LoVo (cell line): ENCODE data around the gene FRMD4A.
"Not testable (repeated sequence)": the region's sequence is repeated elsewhere in the genome, so short reads cannot be mapped to it uniquely, and the experiment has no call there.

ENCODE experiments used
- DNase-seq: peaks from one replicate; pipeline ENCODE4 v3.0.0-alpha.2; 2016; ENCODE audit warnings: low spot score

The FRMD4A gene

DNA sequence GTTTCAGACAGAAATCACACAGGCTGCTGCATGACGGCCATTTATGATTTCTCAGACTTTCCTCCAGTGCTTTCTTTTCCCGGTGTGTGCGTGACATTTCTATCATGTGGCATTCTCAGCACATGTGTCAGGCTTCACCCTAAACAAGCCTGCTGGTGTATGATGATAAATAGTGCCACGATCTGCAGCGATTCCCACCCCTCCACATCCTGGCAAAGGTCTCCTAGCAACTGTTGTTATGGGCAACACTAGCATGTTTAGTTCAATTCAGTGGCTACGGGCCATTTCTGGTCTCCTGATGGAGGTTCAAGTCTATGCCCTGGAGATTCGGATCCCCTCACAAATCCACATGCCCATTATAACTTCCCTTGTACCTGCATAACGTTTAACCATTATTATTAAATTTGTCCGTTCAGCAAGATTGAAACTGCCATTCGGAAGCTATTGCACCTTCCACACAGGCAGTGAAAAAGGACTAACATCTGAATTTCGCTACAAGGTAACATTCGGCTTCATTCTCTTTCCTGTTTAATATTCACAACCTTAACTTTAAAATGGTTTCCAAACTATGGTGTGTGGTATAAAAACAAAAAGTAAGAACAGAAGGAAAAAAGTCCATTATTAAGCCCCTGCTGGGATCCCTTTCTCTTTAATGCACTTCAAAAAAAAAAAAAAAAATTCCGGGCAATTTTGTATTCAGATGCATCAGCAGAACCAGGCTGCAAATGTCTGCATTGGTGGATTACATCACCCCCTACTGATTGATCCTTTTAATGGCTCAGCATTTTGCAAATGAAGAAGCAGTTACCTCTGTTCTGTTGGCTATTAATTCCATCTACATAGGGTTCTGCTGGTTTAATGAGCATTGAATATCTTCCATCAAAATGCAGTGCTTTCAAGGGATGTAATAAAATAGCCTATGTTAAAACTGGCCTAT is 90.2 kb downstream of the FRMD4A start:
- DNase-seq = no peak

DNA sequence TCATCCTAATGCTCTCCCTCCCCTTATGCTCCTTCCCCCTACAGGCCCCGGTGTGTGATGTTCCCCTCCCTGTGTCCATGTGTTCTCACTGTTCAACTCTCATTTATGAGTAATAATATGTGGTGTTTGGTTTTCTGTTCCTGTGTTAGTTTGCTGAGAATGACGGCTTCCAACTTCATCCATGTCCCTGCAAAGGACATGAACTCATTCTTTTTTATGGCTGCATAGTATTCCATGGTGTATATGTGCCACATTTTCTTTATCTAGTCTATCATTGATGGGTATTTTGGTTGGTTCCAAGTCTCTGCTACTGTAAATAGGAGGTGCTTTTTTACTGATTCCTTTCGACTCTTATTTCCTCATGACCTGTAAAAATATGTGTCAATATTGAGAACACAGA is 92.1 kb downstream of the FRMD4A start:
- not testable (repeated sequence) for DNase-seq

DNA sequence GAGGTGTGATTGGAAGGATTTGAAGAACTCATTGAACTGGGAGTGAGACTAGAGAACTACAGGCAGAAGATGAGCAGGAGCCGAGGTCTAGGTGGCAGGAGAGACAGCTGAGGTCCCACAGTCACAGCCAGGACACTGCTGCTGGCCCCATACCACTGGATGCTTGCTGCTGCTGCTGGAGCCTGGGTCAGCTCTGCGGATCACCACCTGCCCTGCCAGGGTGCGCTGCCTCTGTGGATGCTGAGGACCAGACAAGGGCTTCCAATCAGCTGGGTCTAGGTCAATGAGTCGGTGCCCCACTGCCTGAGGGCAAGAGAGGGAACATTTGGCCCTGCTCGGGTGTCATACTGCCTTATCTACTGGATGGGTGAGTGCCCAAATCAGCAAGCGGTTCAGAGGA is 94.4 kb downstream of the FRMD4A start:
- no peak for DNase-seq

DNA sequence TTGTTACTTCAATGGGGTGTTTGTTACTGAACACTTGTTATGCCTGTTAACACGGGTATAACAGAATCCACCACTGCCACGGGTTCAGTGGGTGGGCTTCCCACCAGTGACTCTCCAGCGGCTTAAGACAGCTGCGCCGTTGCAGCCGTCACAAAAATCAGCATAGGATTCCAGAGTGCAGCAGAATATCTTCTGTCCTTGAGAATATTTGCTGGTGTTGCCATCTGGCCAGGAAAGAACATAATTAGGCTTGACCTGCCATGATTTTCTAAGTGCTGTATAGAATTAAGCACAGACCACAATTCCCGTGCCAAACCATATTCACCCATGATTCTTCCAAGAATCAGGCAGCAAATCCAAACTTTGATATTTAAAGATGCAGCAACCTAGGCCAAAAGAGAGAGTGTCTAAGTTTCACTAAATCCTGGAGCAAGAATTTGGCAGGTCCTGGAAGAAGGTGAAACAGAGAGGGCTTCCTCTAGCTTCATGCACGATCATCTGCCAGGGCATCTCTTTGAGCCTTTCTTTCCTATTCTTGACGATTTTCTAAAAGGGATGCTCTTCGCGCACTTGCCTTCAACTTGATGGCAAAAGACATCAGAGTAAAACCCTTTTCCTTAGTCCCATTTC is 95.0 kb downstream of the FRMD4A start:
- DNase-seq = no peak

DNA sequence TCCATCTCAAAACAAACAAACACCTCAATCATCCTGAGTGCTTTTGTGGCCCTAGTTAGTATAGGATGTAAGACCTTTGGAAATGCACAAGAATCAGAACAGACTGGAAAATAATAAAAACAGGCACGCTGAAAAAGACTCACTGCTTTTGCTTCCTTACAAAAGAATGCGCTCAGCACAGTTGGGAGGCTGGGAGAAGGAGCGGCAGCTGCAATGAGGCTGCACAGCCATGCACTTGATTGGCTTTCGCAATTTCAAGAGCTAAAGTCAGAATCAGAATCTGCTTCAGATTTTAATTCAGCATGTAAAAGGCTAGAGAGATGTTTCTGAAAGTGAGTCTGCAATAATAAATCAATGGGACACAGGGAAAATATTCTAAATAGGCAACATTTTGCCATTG is 97.2 kb downstream of the FRMD4A start:
- no peak for DNase-seq

DNA sequence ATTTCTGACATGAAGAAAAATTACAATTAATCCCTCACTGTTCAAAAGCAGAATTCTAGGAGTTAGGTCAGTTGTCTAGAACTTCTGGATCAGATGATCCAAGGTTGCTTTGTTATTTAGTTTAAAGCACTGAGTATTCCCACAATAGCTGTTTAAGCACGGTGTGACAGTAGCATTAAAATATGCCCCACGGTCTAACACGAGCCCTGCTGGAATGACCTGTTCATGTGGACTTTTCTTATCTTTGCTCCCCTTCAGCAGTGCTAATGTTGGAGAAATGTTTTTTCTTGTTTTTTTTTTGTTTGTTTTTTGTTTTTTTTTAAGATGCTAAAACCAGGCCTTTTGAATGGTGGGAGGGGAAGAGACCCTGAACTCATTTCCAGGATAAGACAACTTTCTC is 101.9 kb downstream of the FRMD4A start:
- DNase-seq = not testable (repeated sequence)

DNA sequence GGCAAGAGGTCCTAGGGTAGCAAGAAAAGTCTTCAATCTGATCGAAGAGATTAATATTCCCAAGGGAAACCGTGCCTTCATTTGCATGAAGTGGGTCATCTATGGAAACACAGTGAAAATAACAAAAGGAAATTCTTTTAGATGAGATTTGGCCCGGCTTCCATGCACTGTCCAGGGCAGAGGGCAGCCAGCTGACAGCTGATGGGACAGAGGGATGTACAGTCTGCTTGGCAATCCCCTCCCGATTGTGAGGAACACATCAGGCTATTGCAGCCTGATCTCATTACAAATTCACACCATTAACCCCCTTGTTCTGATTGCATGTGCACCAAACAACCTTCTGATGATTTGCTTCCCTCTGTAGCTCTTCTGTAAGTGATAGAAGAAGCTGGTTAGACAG is 105.3 kb downstream of the FRMD4A start:
- no peak for DNase-seq

DNA sequence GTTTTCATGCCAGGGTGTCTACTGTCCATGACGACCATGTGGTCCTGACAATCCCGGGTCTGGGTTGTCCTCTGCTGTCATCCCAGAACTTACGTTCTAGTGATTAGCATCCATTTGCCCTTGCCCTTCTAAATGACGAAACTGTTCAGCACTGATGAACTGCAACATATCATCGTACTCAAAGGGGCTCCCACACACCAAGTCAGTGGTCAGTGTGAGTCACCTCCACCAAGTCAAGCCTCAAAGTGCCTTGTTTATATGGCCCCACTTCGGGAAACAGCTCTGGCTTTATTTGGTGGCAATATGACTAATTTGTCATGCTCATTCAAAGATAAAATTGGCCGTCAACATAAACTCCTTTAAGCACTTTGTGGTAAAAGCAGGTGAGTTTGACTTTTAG is 110.7 kb downstream of the FRMD4A start:
- no peak for DNase-seq

DNA sequence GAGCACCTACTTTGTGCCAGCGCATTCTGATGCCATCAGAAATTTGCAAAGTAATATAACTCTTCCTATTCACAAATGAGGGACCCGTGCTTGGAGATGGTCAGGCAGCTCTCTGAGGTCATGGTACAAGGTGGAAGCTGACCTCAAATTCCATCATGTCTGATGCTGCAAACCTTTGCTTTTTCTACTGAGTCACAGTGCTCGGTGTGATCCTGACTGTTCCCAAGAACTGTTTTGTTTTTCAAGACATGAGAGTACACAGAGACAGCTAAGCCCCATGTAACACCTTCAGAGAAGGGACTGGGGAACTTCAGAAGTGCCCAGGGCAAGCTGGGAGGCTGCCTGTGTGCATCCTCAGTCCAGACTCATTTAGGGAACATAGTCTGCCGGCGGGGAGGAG is 111.3 kb downstream of the FRMD4A start:
- no peak for DNase-seq

DNA sequence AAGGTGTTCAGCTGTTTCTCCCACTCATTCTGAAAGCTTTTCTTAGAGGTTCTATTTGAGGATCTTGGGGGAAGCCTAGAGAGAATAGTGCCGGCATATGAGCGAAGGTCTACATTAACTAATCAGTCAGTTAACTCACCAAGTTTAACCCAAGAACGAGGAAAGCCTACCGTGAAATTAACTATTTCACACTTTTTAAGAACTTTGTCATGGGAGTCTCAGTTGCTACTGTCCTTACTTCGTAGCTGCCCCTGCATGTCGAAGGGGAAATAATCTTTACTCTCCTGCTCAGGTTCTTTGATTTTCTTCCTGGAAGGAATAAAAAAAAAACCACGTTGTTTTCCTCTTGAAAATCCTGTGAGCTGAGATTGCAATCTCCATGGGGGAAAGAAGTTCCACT is 115.1 kb downstream of the FRMD4A start:
- no peak for DNase-seq

DNA sequence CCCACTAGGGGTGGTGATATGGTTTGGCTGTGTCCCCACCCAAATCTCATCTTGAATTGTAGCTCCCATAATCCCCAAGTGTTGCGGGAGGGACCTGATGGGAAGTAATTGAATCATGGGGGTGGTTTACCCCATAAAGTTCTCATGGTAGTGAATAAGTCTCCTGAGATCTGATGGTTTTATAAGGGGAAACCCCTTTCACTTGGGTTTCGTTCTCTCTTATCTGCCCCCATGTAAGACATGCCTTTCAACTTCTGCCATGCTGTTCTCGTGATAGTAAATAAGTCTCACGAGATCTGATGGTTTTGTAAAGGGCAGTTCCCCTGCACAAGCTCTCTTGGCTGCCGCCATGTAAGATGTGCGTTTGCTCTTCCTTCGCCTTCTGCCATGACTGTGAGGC is 117.0 kb downstream of the FRMD4A start:
- DNase-seq = not testable (repeated sequence)

DNA sequence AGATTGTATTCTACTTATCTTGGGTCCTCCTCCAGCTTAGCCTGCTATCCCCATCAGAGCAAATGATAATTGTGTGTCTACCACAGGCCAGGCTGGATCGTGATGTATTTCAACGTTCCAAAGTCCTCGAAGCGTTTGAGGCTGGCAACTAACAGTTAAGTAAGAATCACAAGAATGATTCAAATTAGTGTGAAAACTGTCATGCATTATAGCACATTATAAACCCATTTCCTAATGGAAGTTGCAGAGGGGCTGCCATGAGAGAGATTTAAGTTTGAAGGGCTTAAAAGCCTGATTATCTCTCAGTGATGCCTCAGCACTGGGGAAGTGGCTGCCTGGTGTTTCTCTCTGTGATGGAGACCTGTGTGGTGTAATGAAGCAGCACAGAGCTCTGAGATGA is 119.1 kb downstream of the FRMD4A start:
- no peak for DNase-seq

DNA sequence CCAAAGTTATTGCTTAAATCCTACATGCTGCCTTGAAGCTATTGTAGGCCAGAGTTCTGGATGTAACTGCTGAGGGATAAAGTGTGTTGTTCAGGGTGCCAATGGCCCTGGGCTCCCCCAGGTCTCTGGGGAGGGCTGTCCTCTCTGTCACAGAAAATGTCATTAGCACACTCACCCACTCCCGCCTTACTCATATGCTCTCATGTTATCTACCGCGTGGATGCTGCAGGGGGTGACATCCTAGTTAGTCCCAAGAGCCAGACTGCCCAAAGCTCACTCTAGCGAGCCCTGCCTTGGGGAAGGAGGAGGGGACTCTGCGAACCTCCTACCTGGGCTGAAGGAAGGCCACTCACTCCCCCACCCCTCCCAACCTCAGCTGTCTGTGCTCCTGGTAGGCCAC is 122.5 kb downstream of the FRMD4A start:
- no peak for DNase-seq

DNA sequence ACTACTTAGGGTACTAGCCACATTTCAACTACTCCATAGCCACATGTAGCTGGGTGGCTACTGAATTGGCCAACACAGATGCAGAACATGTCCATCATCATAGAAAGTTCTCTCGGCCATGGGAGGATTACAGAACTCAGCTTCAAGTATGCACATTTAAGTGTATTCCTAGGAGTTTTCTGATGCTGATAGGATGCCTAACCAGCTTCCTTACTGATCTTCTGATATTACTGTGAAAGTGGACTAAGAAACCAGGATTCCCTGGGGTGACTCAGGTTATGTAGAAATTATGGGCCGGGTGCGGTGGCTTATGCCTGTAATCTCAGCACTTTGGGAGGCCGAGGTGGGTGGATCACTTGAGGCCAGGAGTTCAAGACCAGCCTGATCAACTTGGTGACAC is 125.5 kb downstream of the FRMD4A start:
- DNase-seq = no peak

DNA sequence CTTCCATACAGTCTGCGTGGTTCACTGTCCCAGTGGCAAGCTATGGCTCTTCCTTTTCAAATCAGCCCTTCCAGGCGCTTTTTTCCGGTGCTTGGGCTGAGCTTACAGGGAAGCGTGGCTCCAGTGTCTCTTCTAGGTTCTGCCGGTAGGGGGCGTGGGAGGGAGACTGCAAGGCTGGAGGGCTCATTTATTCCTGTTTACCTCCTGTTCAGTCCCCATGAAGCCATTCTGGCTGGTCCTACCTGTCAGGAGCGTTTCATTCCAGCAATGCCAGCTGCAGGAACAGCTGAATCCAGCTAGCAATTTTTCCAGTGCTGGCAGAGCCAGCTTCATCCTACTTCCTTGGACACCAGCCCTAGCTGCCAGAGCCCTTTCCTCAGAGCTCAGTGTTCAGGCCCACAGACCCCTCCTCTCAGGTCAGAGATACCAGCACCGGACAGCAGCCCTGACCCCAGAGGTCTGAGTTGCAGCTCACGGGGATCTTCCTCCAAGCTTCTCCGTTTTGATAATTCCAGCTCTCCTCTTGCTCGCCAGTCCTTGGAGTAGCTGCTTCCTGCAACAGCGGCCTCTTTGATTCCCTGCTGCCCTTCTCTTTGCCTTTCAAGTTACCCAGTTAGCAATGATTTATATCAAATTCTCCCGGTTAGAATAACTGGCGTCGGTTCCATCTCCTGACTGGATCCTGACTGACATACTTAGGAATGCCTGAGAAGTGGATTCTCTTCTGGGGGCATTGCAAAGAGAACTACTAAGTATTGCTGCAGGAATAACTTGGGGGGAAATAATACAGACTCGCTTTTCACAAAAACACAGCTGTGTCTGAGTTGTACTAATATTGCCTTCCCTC is 129.8 kb downstream of the FRMD4A start:
- DNase-seq = no peak

DNA sequence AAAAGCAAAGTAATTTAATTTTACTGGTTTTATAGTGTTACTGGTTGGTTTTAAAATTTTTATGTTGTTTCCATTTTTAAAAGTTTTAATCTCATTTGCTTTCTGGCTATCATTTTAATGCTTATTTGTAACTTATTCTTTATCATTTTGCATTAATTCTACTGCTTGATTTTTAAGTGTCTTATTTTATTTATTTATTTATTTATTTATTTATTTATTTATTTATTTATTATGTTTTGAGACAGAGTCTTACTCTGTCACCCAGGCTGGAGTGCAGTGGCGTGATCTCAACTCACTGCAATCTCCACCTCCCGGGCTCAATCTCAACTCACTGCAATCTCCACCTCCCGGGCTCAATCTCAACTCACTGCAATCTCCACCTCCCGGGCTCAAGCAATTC is 131.6 kb downstream of the FRMD4A start:
- DNase-seq = not testable (repeated sequence)

DNA sequence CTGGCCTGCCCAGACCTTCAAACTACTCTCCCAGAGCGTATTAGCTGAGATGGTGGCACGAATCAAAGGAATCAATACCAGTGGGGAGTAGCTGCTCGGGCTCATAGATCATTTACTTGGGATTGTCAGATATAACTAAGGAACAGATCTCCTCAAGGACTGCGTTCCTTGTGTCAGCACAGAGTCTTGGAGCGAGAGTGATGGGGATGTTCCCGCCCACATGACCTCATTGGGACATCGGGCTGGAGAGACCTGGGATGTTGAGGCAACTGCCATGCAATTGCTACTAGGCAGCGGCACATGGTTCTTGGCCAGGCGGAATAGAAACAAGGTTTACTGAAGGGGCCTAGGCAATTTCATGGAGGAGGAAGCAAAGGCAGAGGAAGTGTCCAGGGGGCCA is 132.6 kb downstream of the FRMD4A start:
- DNase-seq = no peak

DNA sequence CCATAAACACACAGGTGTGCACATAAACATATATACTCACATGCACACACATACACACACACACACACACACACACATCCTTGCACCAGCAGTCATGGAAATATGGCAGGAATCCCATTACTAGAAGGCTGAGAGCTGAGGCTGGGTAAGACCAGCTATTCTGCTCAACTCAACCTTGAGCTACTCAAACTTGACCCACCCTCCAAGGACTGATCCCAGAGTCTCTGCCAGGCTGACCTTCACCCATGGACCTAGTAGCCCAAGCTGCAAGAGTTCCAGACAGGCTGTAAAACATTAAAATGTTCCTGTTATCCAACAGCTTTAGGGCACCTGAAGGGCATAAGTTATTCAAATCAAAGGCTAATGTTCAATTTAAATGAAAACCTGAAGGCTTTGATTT is 134.6 kb downstream of the FRMD4A start:
- DNase-seq = no peak

DNA sequence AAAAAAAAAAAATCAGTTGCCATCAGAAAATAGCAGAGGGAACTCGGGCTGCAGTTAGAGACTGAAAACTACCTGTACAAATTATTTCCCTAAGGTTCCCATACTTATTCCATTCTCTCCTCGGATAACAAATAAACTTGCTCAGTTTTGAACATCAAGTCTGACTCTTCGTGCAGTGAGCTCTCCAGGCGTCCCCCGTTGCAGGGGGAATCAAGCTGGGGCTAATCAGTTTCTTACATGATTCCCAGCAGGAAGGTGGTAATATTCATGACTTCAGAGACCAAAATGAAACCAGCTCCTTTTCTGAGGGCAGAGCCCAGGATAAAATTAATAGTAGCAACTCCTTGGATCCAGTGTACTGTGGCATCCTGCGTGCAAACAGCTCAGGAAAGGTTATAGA is 135.3 kb downstream of the FRMD4A start:
- DNase-seq = no peak

DNA sequence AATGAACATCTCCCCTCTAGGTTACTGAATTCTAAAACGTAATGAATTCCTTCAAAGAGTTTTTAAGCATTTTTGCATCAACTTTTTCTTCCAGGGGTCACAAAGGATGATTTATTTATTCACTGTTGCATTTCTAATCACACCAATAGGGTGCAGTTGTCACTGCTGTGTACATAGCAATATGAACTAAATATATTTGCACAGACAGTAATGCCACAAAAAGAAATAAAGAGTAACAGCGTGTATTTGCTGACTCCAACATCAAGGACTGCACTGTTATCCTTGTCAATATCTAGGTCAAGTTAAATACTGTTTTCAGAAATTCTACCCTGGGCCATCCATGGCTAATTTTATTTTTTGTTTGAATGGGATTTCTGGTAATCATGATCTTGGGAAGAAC is 138.0 kb downstream of the FRMD4A start:
- no peak for DNase-seq

DNA sequence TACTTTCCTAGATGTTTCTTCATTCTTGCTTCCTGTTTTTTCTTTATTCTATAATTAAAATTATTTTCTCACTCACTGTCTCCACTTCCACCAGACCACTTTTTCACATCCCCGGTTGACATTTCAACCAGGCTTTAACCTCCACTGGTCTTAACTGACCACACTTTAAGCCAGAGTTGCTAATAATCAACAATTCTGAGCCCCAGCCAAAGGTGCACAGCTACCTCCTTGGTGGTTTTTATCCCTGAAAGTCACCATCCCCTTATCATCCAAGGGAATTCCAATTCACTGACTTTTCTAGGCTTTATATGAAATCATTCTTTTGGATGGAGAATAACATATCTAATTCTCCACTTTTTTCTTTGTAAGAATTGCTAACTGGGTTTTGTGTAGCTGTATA is 138.9 kb downstream of the FRMD4A start:
- DNase-seq = no peak

DNA sequence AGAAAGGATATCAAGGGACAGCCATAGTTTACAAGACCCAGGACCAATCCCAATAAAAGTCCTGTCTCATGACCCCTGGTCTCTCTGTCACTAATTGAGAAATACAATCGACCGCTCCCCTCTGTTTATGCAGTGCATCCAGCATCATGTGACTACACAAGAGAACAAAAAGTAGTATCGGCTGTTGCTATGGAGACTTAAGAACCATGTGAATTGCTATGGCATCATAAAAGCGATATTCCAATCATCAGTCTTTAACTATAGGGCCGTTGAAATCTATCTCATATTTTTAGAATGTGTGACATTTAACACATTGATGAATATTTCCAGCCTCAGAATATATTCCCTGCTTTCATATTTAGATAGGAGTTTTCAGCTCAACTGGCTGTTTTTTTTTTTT is 139.3 kb downstream of the FRMD4A start:
- no peak for DNase-seq

DNA sequence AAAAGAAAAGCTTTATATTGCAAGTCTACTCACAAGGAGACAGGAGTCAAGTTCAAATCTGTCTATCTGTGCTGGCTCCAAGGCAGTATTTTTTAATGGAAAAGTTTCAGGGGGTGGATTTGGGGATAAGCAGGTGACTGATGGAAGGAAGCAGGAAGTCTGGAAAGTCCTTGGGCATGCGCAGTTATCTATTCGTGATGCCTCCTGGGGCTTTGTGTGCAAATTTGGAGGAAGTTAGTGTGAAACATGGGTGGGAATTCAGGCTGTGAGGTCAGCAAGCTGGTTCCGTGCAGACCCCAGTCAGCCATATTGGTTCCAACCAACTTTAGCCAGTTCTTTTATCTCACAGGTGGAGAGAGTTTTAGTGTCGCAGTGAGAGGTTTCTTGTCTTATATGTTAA is 140.0 kb downstream of the FRMD4A start:
- no peak for DNase-seq
